NCI-H226 (cell line): ENCODE data around the gene WDR35.
"Not testable (repeated sequence)": the region's sequence is repeated elsewhere in the genome, so short reads cannot be mapped to it uniquely, and the experiment has no call there.

ENCODE experiments used
- DNase-seq: peaks from one replicate; pipeline ENCODE4 v3.0.0-alpha.2; 2015

WDR35 gene

GRCh38 chr2:19890104-19890503, 99.8 kb downstream of the WDR35 start:
- DNase-seq = no peak

- DNase-seq = no peak
Measured at GRCh38 chr2:19888831-19889230, 101.1 kb downstream of the WDR35 start.

DNA sequence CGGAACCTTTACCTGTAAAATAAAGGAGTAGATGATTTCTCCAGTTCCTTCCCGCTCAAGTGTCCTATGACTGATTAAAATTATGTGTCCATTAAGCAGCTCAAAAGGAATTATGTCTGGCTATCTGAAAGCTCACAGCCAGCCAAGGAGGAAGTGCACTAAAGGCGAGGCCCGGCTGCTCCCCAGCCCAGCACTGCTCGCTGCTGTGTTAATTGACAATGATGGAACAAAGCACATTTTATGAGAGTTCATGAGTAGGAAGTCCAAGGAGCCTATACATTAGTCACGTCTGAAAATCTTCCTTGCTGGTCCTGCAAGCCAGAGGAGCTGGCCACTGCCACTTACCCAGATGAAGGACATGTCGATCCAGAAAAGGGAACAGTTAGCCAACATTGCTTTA, 102.4 kb downstream of the WDR35 start:
- DNase-seq = no peak

GRCh38 chr2:19886261-19886660, 103.6 kb downstream of the WDR35 start:
- no peak for DNase-seq

DNA sequence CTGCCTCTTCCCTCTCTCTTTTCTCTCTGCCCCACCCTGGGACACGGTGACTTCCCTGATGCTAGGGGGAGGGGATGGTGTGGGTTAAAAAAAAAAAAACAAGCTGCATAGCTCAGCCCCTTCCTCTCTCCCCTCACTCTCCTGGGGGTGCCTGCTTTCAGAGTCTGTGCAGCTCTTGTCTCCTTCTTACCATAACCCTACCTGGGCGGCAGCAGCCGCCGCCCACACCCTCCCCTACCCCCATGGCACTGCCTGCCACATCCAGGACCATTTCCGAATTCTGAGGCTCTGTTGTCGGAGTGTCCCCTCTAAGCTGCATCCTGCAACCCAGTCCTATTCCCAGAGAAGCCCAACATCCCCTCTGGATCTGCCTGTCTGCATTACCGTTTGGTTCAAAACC, 104.1 kb downstream of the WDR35 start:
- no peak for DNase-seq

DNA sequence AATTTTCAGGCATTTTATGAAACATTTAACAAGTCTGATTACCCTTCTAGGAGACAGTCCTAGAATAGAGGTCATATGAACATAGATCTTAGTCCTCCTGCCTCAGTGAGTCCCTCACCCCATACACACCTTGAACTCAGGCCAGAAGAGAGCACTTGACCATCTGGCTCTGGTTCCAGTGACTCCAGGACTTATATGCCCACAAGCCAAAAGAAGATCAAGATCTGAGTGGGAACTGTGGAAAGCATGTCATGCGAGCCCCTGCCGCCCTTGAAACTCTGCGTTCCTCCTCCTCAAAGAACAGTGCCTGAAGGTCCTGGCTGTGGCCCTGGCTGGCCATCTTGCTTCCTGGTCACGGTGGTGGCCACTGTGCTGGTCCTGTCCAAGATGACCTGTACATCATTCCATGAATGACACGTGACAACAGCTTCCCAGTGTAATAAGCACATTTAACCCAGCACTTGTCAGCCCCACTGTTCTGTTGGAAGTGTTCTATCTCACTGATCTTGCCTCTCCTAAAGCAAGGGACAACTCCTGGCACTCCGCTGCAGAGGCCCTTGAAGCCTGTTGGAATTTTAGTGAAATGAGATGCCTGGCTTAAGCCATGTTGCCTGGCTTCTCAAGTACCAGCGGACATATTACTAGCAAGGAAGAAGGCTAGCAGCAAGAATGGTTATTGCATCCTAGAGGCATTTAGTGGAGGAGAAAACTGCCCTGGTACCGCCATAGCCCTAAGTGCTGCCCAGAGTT, 105.8 kb downstream of the WDR35 start:
- no peak for DNase-seq

DNA sequence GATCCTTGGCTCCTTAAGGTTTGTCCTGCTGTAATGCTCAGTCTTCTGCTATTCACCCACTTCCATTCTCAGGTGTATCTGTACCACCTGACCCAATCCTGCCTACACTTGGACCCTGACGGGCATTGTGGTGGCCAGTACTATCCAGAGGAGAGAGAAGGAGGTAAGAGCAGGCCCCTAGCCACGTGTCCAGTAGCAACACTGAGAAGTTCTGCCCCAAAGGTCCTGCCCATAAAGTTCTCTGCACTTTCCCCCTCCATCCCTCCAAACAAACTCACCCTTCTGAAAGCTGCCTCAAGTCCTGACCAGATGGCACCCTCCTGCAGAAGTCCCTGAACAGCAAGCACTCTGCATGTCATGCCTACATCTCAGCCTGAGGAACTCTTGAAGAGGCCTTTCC, 106.4 kb downstream of the WDR35 start:
- no peak for DNase-seq

DNA sequence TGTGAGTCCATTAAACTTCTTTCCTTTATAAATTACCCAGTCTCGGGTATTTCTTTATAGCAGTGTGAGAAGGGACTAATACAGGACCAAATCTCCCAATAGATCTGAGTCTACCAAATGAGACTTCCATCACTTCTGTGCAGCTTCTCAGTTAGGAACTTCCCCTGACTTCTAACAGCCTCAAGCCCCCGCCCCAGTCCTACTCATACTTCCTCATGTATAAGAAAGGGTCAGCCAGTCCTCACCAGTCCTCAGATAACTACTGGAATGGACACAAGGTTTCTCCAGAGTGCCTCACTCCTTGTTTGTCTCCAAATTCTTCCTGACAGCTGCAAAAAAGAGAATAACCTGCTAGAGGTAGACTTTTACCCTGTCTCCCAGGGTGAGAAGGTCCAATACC, 107.6 kb downstream of the WDR35 start:
- DNase-seq = no peak

DNA sequence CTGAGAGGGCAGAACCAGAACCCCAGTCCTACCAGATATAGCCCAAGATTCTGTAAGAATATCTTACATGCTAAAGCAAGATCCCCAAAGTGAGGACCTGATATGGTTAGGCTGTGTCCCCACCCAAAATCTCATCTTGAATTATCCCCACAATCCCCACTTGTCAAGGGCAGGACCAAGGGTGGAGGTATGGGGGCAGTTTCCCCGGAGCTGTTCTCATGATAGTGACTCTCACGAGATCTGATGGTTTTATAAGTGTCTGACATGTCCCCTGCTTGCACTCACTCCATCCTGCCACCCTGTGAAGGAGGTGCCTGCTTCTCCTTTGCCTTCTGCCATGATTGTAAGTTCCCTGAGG, 108.0 kb downstream of the WDR35 start:
- DNase-seq = no peak

DNA sequence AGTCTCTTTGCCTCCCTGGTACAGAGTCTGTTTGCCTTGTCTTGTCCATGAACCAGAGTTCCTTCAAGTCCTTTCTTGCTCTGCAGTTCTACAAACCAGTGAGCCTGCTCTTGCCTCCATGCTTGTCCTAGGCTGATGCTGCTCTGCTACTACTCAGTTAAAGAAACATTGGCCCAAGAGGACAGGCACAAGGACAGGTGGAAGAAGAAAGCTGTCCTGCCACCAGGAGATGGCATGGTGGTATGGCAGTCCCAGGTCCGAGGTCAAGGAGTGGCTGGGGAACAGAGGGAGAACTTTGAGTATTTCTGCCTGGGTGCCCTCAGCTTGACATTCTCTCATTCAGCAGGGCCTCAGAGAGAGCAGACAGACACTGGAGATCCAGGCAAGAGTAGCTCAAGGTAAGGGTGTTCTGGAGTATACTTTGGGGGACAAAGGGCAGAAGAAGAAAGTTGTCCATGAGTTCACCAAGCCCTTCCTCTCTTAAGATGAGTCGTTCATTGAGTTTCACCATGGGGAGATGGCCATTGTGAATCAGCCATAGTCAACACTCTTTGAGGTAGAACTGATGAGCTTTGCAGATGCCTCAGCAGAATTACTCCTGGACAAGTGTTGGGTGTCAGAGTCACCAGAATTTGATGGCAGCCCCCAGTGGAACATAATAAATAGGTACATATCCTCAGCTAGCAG, 108.5 kb downstream of the WDR35 start:
- no peak for DNase-seq

GRCh38 chr2:19880191-19880590, 109.7 kb downstream of the WDR35 start:
- DNase-seq = not testable (repeated sequence)

DNA sequence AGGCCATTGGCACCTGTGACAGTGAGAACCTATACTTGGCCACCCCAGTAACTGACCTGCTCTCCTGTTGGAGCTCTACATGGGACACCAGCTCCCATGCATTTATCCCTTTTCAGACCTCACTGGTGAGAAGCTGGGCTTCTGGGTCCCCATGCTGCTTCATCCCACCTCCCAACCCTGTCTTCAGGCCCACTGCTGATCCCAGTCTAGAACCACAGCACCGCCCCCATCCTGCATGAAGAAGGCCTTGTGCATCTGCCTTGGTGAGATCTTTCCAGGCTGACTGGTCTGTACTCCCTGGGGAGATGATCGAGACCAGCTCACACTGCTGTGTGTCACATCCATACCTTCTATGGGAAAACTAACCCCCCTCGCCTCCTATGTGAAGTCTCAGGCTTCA, 110.8 kb downstream of the WDR35 start:
- DNase-seq = no peak

- DNase-seq = no peak
Measured at GRCh38 chr2:19878268-19879046, 111.4 kb downstream of the WDR35 start.

DNA sequence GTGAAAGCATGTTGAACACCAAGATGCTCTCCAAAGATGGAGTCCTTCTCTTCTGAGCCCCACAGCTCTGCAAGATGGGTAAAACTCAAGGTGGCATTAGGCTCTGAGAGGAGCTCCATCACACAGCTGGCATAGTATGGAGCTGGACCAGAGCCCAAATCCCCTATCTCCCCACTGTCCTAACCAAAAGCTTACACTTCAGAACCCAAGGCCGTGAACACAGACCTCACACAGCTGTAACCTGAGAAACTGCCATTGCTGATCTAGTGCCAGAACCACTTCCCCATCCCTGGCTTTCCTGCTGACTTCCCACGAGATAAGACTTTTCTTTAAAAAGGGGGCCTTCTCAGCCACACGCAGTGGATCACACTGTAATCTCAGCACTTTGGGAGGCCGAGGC, 113.2 kb downstream of the WDR35 start:
- DNase-seq = no peak

- no peak for DNase-seq
Measured at GRCh38 chr2:19875280-19875679, 114.6 kb downstream of the WDR35 start.

GRCh38 chr2:19874726-19875125, 115.2 kb downstream of the WDR35 start:
- DNase-seq = no peak

GRCh38 chr2:19873014-19873413, 116.9 kb downstream of the WDR35 start:
- no peak for DNase-seq

DNA sequence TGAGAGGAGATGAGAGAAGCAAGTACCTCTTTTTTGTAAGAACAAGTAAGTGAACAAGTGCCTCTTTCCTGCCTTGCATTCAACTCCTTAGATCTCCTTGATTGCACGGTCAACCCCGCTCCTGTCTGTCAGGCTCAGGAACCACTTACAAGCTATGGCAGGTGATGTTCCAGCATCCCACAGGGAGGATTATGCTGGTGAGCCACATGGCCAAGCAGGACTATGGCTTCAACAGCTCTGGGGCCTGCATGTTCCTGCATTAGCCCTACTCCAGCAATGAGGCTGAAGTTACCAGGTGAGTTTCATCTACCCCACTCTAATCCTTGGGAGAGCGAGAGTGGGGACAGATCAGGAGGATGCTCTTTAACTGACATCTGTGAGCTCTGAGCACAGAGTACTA, 117.6 kb downstream of the WDR35 start:
- DNase-seq = no peak

DNA sequence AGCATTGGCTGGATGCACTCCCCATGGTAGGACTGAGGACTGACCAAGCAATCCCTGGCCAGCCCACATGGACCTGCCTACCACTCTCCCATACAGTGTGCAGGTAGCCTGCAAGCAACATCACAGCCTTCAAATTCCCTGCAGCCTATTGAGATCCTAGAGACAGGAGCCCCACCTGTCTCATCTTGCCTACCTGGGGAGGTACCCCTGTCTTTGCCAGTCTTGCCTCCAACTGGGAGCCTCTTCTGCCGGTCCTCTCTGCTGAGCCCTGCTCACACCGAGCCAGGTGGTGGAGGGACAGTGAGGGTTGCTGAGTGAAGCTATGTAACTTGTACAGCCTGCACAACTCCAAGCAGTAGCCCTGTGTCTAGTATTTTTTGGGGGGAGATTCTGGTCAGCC, 118.1 kb downstream of the WDR35 start:
- DNase-seq = no peak

DNA sequence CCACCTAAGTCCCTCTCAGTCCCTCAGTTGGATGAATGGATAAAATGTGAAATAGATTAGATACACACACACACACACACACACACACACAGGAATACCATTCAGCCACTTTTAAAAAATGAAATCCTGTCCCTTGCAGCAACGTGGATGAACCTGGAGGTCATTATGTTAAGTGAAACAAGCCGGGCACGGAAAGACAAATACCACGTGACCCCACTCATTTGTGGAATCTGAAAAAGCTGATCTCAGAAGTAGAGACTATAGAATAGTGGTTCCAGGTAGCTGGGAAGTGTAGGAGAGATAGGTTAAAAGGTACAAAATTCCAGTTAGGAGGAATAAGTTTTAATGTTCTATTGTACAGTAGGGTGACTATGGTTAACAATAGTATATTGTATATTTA, 119.1 kb downstream of the WDR35 start:
- DNase-seq = no peak

DNA sequence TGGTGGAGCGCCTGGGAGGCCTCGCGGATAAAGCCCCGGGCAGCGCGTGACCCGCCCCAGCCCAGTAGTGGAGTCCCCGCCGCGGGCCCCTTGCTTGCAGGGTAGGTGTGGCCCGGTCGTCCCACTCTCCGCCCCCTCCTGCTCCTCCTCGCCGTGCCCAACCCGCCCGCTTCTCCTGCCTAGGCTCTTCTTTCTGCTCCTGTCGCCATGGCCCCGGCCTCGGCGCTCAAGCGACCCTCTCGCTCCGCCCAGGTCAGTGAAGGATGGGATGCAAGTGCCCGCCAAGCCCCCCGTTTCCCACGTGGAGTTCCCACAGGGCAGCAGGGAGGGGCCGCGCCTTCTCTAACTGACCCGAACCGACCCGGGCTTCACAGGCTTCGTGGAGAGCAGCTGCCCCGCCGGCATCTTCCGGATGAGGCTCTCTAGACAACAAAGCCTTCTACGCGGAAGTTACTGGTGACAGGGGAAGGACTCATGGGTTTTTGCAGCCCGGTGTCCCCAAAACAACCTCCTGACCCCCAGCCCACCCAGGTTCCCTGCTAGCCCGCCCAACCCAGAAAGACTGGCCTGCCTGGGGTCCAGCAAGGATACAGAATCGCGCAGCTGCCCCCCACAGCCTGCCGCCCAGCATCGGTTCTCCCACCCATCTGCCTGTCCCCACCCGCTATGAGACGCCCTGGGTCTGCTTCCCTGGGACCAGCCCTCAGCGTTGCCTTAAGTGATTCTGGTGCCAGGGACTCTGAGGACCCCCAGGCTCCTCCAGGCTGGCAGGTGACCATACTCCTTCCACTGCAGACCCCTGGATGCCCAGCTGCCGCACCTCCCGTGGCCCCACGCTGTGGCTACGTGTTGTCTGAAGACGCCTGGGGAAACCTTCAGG, 121.0 kb downstream of the WDR35 start:
- DNase-seq = no peak

DNA sequence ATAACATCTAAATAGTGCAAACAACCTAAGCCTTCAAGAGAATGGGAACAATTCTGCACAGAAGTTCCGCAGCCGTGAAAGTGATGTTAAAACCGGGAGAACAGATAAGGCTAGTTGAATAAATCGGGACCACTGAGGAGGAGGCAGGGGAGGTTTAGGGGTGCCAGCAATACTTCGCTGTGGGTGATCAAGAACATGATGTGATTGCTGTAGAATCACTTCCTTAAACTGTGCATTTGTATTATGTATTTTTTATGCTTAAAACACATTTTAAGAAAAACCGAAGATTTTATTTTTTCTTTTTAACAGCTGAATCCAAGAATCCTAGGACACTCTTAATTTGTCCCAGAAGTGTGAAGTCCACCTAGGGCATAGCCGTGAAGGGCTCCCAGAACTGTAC, 121.7 kb downstream of the WDR35 start:
- no peak for DNase-seq

- no peak for DNase-seq
Measured at GRCh38 chr2:19866771-19867170, 123.1 kb downstream of the WDR35 start.
